DND-41 (cell line): ENCODE data around the gene ERI2.
"Not testable (repeated sequence)": the region's sequence is repeated elsewhere in the genome, so short reads cannot be mapped to it uniquely, and the experiment has no call there.

Experiments
- ATAC-seq: fragments of 200-7000 bp; cut with Tn5 transposase; 3 replicates; pipeline ENCODE4 v1.9.1; 2021; ENCODE audit warnings: low read depth; ENCODE audit not compliant: insufficient read depth
- DNase-seq: peaks from one replicate; pipeline ENCODE4 v3.0.0-alpha.2; 2020
- H2AFZ ChIP-seq: 2 replicates; pipeline ENCODE4 v1.6.0; 2012; ENCODE audit warnings: low read depth, low read length
- H3K27ac ChIP-seq: 2 replicates; pipeline ENCODE4 v1.5.1; 2012; ENCODE audit warnings: low read length, inconsistent platforms
- H3K27me3 ChIP-seq: fragments of 200-600 bp; sonication (generic); 2 replicates; pipeline ENCODE4 v1.6.0; 2012; ENCODE audit warnings: low read length, mild to moderate bottlenecking, inconsistent platforms; ENCODE audit not compliant: insufficient read depth, poor library complexity
- H3K36me3 ChIP-seq: 2 replicates; pipeline ENCODE4 v1.5.1; 2012; ENCODE audit warnings: low read length, inconsistent platforms; ENCODE audit not compliant: insufficient read depth
- H3K4me1 ChIP-seq: 2 replicates; pipeline ENCODE4 v1.5.1; 2012; ENCODE audit warnings: mild to moderate bottlenecking, low read length; ENCODE audit not compliant: insufficient read depth
- H3K4me2 ChIP-seq: 2 replicates; pipeline ENCODE4 v1.6.0; 2012; ENCODE audit warnings: mild to moderate bottlenecking, moderate library complexity, low read length, inconsistent platforms; ENCODE audit not compliant: insufficient read depth
- H3K4me3 ChIP-seq, 2 experiments: fragments of 200-600 bp in 1 of 2; shearing (Covaris generic) in 1 of 2; 2 replicates each; pipeline ENCODE4 v1.5.1; 2012 to 2016; ENCODE audit warnings: inconsistent platforms in 2 of 2, low read length in 2 of 2, mild to moderate bottlenecking in 2 of 2, low read depth in 1 of 2, moderate library complexity in 1 of 2
- H3K79me2 ChIP-seq: 2 replicates; pipeline ENCODE4 v1.6.0; 2012; ENCODE audit warnings: low read length, inconsistent platforms; ENCODE audit not compliant: insufficient read depth
- H3K9ac ChIP-seq: 2 replicates; pipeline ENCODE4 v1.6.0; 2012; ENCODE audit warnings: low read depth, mild to moderate bottlenecking, inconsistent platforms, low read length, moderate library complexity
- H3K9me3 ChIP-seq: 2 replicates; pipeline ENCODE4 v1.5.1; 2012; ENCODE audit warnings: low read length, moderate library complexity, mild to moderate bottlenecking, inconsistent platforms; ENCODE audit not compliant: insufficient read depth, severe bottlenecking
- H4K20me1 ChIP-seq: 2 replicates; pipeline ENCODE4 v1.6.0; 2012; ENCODE audit warnings: low read length; ENCODE audit not compliant: insufficient read depth
- CTCF ChIP-seq: IDR thresholded peaks from 2 replicates; pipeline ENCODE4 v1.5.1; 2012; ENCODE audit warnings: borderline replicate concordance, low read length, moderate library complexity, mild to moderate bottlenecking; ENCODE audit not compliant: poor library complexity, severe bottlenecking; ENCODE audit errors: extremely low read depth
- EZH2 ChIP-seq: IDR thresholded peaks from 3 replicates; pipeline ENCODE4 v1.6.1; 2012; ENCODE audit warnings: borderline replicate concordance, low read depth, mild to moderate bottlenecking, moderate library complexity, low read length, inconsistent platforms; ENCODE audit not compliant: severe bottlenecking

The ERI2 gene

GRCh38 chr16:20811889-20812439 is 5.7 kb upstream of the ERI2 start:
- H3K4me1 ChIP-seq: peaks cover 13% of the 10 kb centered on the region
- H3K9ac ChIP-seq: no peak overlapping the region
- peaks cover 19% of the 10 kb centered on the region for H3K36me3 ChIP-seq
- no peak overlapping the region for H3K4me2 ChIP-seq
- no peaks in the 10 kb centered on the region for H3K9me3 ChIP-seq
- ATAC-seq (no peak), DNase-seq (no peak)
- H3K27ac ChIP-seq: no peak overlapping the region
- H3K79me2 ChIP-seq: peaks cover 17% of the 10 kb centered on the region
- no peak overlapping the region for H3K4me3 ChIP-seq
- H2AFZ ChIP-seq: no peak overlapping the region
- H4K20me1 ChIP-seq: no peaks in the 10 kb centered on the region
- H3K27me3 ChIP-seq: peaks cover 4% of the 10 kb centered on the region
- no peak for TF ChIP-seq EZH2
- TF ChIP-seq CTCF: no peak

- TF ChIP-seq EZH2: no peak
- TF ChIP-seq CTCF: no peak
- H3K4me2 ChIP-seq: peak overlapping the region; percentile 71
- H3K27me3 ChIP-seq: peaks cover 10% of the 10 kb centered on the region
- H3K9me3 ChIP-seq: no peaks in the 10 kb centered on the region
- peak overlapping the region; percentile 97 for H3K9ac ChIP-seq
- H4K20me1 ChIP-seq: no peaks in the 10 kb centered on the region
- H3K4me3 ChIP-seq: peak overlapping the region; percentile 56 to 71; a peak in 3 of 4 replicates
- DNase-seq (no peak), ATAC-seq (no peak)
- H3K36me3 ChIP-seq: no peaks in the 10 kb centered on the region; the same call in 1 of the 2 replicates
- peaks cover 21% of the 10 kb centered on the region for H3K79me2 ChIP-seq
- peaks cover 29% of the 10 kb centered on the region for H3K4me1 ChIP-seq
- peak overlapping the region; percentile 47; the same call in 1 of the 2 replicates for H2AFZ ChIP-seq
- peak overlapping the region; percentile 98 for H3K27ac ChIP-seq
Observed at GRCh38 chr16:20807862-20808261, 1.6 kb upstream of the ERI2 start.

GRCh38 chr16:20805684-20806167 is 546 bp downstream of the ERI2 start:
- Histone ChIP-seq H3K79me2 (peaks cover 21% of the 10 kb centered on the region), H3K4me2 (peak overlapping the region; percentile 71), H3K4me3 (peak overlapping the region; percentile 56 to 71; a peak in 3 of 4 replicates), H3K27me3 (peaks cover 10% of the 10 kb centered on the region), H2AFZ (peak overlapping the region; percentile 82), H3K9ac (peak overlapping the region; percentile 97), H3K4me1 (peaks cover 29% of the 10 kb centered on the region), H3K27ac (peak overlapping the region; percentile 98)
- ATAC-seq, H4K20me1 ChIP-seq, H3K9me3 ChIP-seq, H3K36me3 ChIP-seq, DNase-seq: not testable (repeated sequence)

- no peak for ATAC-seq
- Histone ChIP-seq H3K36me3 (peaks cover 8% of the 10 kb centered on the region), H4K20me1 (no peaks in the 10 kb centered on the region), H3K79me2 (peaks cover 21% of the 10 kb centered on the region), H3K9ac (no peak overlapping the region), H3K27ac (no peak overlapping the region), H3K27me3 (peaks cover 10% of the 10 kb centered on the region), H2AFZ (no peak overlapping the region), H3K9me3 (no peaks in the 10 kb centered on the region), H3K4me2 (no peak overlapping the region; the same call in 1 of the 2 replicates), H3K4me3 (no peak overlapping the region), H3K4me1 (peaks cover 29% of the 10 kb centered on the region)
- TF ChIP-seq CTCF: no peak
- TF ChIP-seq EZH2: no peak
- no peak for DNase-seq
Observed at GRCh38 chr16:20803561-20804214, 2.6 kb downstream of the ERI2 start.
